Heart right ventricle (tissue), 16 donors: ENCODE data around the gene THY1. TPM values are rescaled to one million over a fixed set of nuclear protein-coding genes. Genes with fewer than 3 reads are reported as not detected.

Source experiments
- ATAC-seq, 8 donors: fragments of 200-7000 bp; cut with Tn5 transposase; one replicate each; pipeline ENCODE4 v1.9.1; 2020; ENCODE audit warnings: mild to moderate bottlenecking in 8 of 8, moderate library complexity in 8 of 8, moderate number of reproducible peaks in 1 of 8
- DNase-seq, 2 donors: peaks; one replicate each; pipeline ENCODE4 v3.0.0-alpha.2; 2020
- H3K27ac ChIP-seq, 10 donors: fragments of 200-600 bp; sonication (generic) in 2 of 10; one replicate each; pipeline versions ENCODE4 v1.5.0 to v1.8.0; 2020 to 2022; ENCODE audit warnings: mild to moderate bottlenecking in 3 of 10
- H3K27me3 ChIP-seq, 7 donors: fragments of 200-600 bp; one replicate each; pipeline ENCODE4 v1.8.0; 2021 to 2022; ENCODE audit warnings: mild to moderate bottlenecking in 2 of 7
- H3K36me3 ChIP-seq, 9 donors: fragments of 200-600 bp; sonication (generic) in 1 of 9; one replicate each; pipeline versions ENCODE4 v1.5.0 to v1.8.0; 2020 to 2022; ENCODE audit warnings: mild to moderate bottlenecking in 2 of 9
- H3K4me1 ChIP-seq, 9 donors: fragments of 200-600 bp; sonication (generic) in 1 of 9; one replicate each; pipeline versions ENCODE4 v1.5.0 to v1.8.0; 2020 to 2022; ENCODE audit warnings: mild to moderate bottlenecking in 4 of 9
- H3K4me3 ChIP-seq, 10 donors: fragments of 200-600 bp; sonication (generic) in 2 of 10; one replicate each; pipeline versions ENCODE4 v1.5.0 to v1.8.0; 2020 to 2022; ENCODE audit warnings: mild to moderate bottlenecking in 7 of 10, moderate library complexity in 2 of 10
- H3K9me3 ChIP-seq, 11 donors: fragments of 200-600 bp in 10 of 11; sonication (generic) in 2 of 11; one replicate each; pipeline versions ENCODE4 v1.5.0 to v1.8.0; 2013 to 2022; ENCODE audit warnings: mild to moderate bottlenecking in 2 of 11, control low read depth in 1 of 11, moderate library complexity in 1 of 11
- CTCF ChIP-seq, 9 donors: fragments of 200-600 bp; sonication (generic) in 2 of 9; IDR thresholded peaks; one replicate each; pipeline versions ENCODE4 v1.5.0 to v1.8.0; 2021 to 2022; ENCODE audit warnings: antibody characterized with exemption in 9 of 9, mild to moderate bottlenecking in 5 of 9, moderate library complexity in 1 of 9
- WGBS, 2 donors: extraction: QIAGEN DNeasy Blood & Tissue Kit; methylation state at CpG; one replicate each; pipeline ENCODE4 v1.1.7; 2013; ENCODE audit warnings: inconsistent platforms in 1 of 2; 5-methylcytosine and 5-hydroxymethylcytosine counted together
- intact Hi-C, 10 donors: fragments of 100-400 bp; cut with DNase I; formaldehyde crosslinking; loops; one replicate each; pipeline versions ENCODE4 v1.11.1 to v1.14.2; 2022
- polyA plus RNA-seq, 2 donors: library from polyadenylated mRNA; stranded (reverse); fragments of 200-250 nt; gene quantifications; one replicate each; pipeline ENCODE4 v1.2.3, GENCODE V29; 2013
- total RNA-seq, 10 donors: library from RNA; stranded (reverse); fragmentation: NEBNext Ultra II Directional in 3 of 10; extraction: Animal tissue kit (Norgen Biotek cat#: 25700) in 3 of 10; gene quantifications; one replicate each; pipeline versions ENCODE4 v1.2.1 to v1.2.4, GENCODE V29; 2021 to 2023
- donor health status: Arrhythmogenic right ventricular cardiomyopathy.
- donor health status: ischemic (EF 13 %, LVEDD 7.1; RV severe dilation, severe dysfunction).
- donor health status: healthy with polysubstance abuse.
- donor health status: DM: no; HTN: yes; CAD: no.
- donor health status: DM: no; HTN: no; CAD: no.
- donor health status: ischemic (EF 25% LVEDD 6.9; RV normal size, moderate dysfunction).
- donor health status: ischemic (EF 25% LVEDD 5.7; RV mildly dilated, moderate dysfunction).
- donor health status: healthy.
- donor health status: DM: yes; HTN: yes; CAD: no.
- donor health status: Ischemic cardiomyopathy.
- donor health status: ischemic (EF 35%, LVEDD 5.7; RV mildly dilated, moderate dysfunction).
- donor health status: nonischemic (EF 11% LVEDD 7.7; RV severe dilation, severe dysfunction).
- donor health status: DM: yes; HTN: yes; CAD: no.
- donor health status: PGD.
- donor health status: ischemic (EF 29% LVEDD 5.4; RV normal size, mild dysfunction).
- donor health status: nonischemic (EF 23%, LVEDD 6.1; RV moderate dilation, normal function).

THY1 gene
- total and polyA plus RNA-seq, 12 donors = 0.61 to 26.6 (median 5.0) TPM

- H3K36me3 ChIP-seq = no peaks in the 10 kb centered on the region
- 93 to 95% methylated on average over 1 of the region's 1 CpG for WGBS, 2 donors
- H3K27ac ChIP-seq = no peak overlapping the region
- no peaks in the 10 kb centered on the region for H3K4me1 ChIP-seq
- intact Hi-C loops = no loop called here
- peaks cover 0 to 45% (median 22%) of the 10 kb centered on the region in 11 donors for H3K9me3 ChIP-seq
- H3K27me3 ChIP-seq = peaks cover 0 to 12% (median 0%) of the 10 kb centered on the region in 7 donors
- no peak for DNase-seq
- no peak for TF ChIP-seq CTCF (IDR thresholded peaks at IDR 0.05)
- no peak overlapping the region for H3K4me3 ChIP-seq
- ATAC-seq = no peak
These were observed 26.1 kb downstream of the THY1 start for GRCh38 chr11:119396835-119397234.

DNA sequence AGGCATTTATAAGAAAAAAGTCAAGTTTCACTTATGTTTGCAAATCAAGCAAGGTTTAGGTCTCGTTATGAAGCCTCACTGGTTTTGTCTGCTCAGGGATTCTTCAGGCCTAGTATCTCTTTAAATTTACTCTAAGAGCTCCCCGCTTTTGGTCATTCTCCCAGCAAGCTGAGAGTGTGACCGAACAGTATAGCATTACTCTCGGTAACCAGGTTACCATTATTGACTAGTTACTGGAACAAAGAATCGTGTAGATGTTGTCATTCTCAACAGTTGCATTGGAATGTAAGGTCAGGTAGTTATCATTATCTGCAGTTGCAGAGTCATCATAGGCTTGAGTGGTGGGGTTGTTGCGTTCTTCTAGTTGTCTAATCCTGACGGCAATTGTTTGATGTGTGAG is 31.7 kb downstream of the THY1 start:
- Histone ChIP-seq H3K4me3 (no peak overlapping the region), H3K27me3 (peaks cover 0 to 12% (median 0%) of the 10 kb centered on the region in 7 donors), H3K27ac (no peak overlapping the region), H3K36me3 (no peaks in the 10 kb centered on the region), H3K4me1 (no peaks in the 10 kb centered on the region), H3K9me3 (no peaks in the 10 kb centered on the region)
- WGBS, 2 donors = 88 to 89% methylated on average over 7 of the region's 7 CpGs
- no peak for DNase-seq
- intact Hi-C loops = no loop called here
- ATAC-seq = no peak
- TF ChIP-seq CTCF (IDR thresholded peaks at IDR 0.05) = no peak

GRCh38 chr11:119389611-119390254 is 33.2 kb downstream of the THY1 start:
- WGBS, 2 donors = 75 to 81% methylated on average over 5 of the region's 5 CpGs
- ATAC-seq (no peak), DNase-seq (no peak)
- TF ChIP-seq CTCF (IDR thresholded peaks at IDR 0.05) = peak in 3 of 9 donors; percentile 10 to 30 (median 14)
- H3K36me3 ChIP-seq = no peaks in the 10 kb centered on the region
- H3K4me1 ChIP-seq = no peaks in the 10 kb centered on the region
- H3K4me3 ChIP-seq = no peak overlapping the region
- H3K27me3 ChIP-seq = peaks cover 0 to 4% (median 0%) of the 10 kb centered on the region in 7 donors
- intact Hi-C loops = loop anchor here in 3 of 10 donors (5.0 to 10.0 kb wide), 2 partner anchors 83 to 85 kb away; no protein-coding TSS in a partner anchor
- H3K27ac ChIP-seq = no peak overlapping the region
- H3K9me3 ChIP-seq = no peaks in the 10 kb centered on the region

DNA sequence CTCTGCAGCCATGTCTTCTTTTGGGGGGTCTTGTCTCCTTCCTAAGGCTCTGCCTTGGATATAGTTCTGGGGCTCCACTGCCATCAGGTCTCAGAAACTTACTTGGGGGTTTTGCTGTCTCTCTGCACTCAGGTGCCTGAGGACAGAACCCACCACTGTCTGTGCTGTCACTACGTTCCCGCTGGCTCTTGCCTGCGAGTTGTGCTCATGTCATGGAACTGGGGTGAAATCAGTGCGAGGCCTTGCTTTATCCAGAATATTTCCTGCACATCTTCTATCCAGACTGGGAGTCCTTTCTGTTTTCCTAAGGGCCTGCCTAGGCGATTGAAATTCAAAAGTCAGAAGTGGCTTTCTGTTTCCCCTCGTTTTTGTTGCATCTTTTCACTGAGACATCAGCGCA is 34.9 kb downstream of the THY1 start:
- no peak for ATAC-seq
- H3K4me1 ChIP-seq = no peaks in the 10 kb centered on the region
- no peak overlapping the region for H3K4me3 ChIP-seq
- no peaks in the 10 kb centered on the region for H3K36me3 ChIP-seq
- H3K9me3 ChIP-seq = no peaks in the 10 kb centered on the region
- 88 to 89% methylated on average over 7 of the region's 7 CpGs for WGBS, 2 donors
- no peak overlapping the region for H3K27ac ChIP-seq
- TF ChIP-seq CTCF (IDR thresholded peaks at IDR 0.05) = no peak
- intact Hi-C loops = loop anchor here in 3 of 10 donors (5.0 to 10.0 kb wide), 2 partner anchors 84 to 87 kb away; no protein-coding TSS in a partner anchor
- no peak for DNase-seq
- H3K27me3 ChIP-seq = peaks cover 0 to 4% (median 0%) of the 10 kb centered on the region in 7 donors
